K562 (cell line): ENCODE data around the gene TMEM187. TPM values are rescaled to one million over a fixed set of nuclear protein-coding genes. Genes with fewer than 3 reads are reported as not detected.
A peak's percentile ranks its signal among the peaks of the same experiment; 100 is the strongest.

Experiments used
- DPF2 ChIP-seq: fragments of 450-650 bp; IDR thresholded peaks from 2 replicates; pipeline ENCODE4 v1.6.1; 2016
- FOSL1 ChIP-seq: fragments of 200-800 bp; sonication (Bioruptor generic); conservative IDR thresholded peaks from 2 replicates; pipeline ENCODE4 v1.6.1; 2016; ENCODE audit warnings: missing genetic modification characterization, missing compliant biosample characterization
- FOXJ3 ChIP-seq: sonication (generic); formaldehyde crosslinking; IDR thresholded peaks from 2 replicates; pipeline ENCODE4 v1.4.0; 2020; ENCODE audit warnings: mild to moderate bottlenecking, missing genetic modification reagents
- FOXK2 ChIP-seq, 2 experiments: fragments of 450-650 bp; IDR thresholded peaks in 1 of 2; conservative IDR thresholded peaks in 1 of 2; 2 replicates each; pipeline ENCODE4 v1.6.1; 2016; ENCODE audit warnings: low read depth in 2 of 2, mild to moderate bottlenecking in 1 of 2
- HMG20A ChIP-seq: fragments of 450-650 bp; formaldehyde crosslinking; conservative IDR thresholded peaks from 2 replicates; pipeline ENCODE4 v1.4.0; 2020; ENCODE audit warnings: mild to moderate bottlenecking, mixed read lengths
- PTRF ChIP-seq: fragments of 450-650 bp; IDR thresholded peaks from 2 replicates; pipeline ENCODE4 v1.6.1; 2016; ENCODE audit warnings: mild to moderate bottlenecking, missing genetic modification characterization, missing compliant biosample characterization
- SAFB2 ChIP-seq: fragments of 200-400 bp; formaldehyde crosslinking; IDR thresholded peaks from 2 replicates; pipeline ENCODE4 v1.6.1; 2018; ENCODE audit warnings: borderline replicate concordance, low read length, low read depth, moderate library complexity; ENCODE audit not compliant: severe bottlenecking
- SMAD4 ChIP-seq: fragments of 250-450 bp; sonication (Bioruptor Pico); conservative IDR thresholded peaks from 2 replicates; pipeline ENCODE4 v1.8.0; 2021; ENCODE audit warnings: inconsistent platforms, mild to moderate bottlenecking, moderate library complexity
- SMARCA4 ChIP-seq: fragments of 450-650 bp; IDR thresholded peaks from 2 replicates; pipeline ENCODE4 v1.6.1; 2016
- SRSF9 ChIP-seq: fragments of 200-400 bp; formaldehyde crosslinking; IDR thresholded peaks from 2 replicates; pipeline ENCODE4 v1.6.1; 2017; ENCODE audit warnings: low read depth, low read length, borderline replicate concordance
- XRCC4 ChIP-seq: IDR thresholded peaks from one replicate; pipeline ENCODE4 v1.6.1; 2011; ENCODE audit not compliant: insufficient read depth, insufficient read length; ENCODE audit errors: extremely low read depth
- ZFP1 ChIP-seq: fragments of 450-650 bp; formaldehyde crosslinking; IDR thresholded peaks from 2 replicates; pipeline ENCODE4 v1.4.0; 2020; ENCODE audit warnings: mild to moderate bottlenecking, mixed read lengths
- ZNF121 ChIP-seq: sonication (generic); formaldehyde crosslinking; conservative IDR thresholded peaks from 2 replicates; pipeline ENCODE4 v1.8.0; 2022; ENCODE audit warnings: missing genetic modification reagents
- polyA plus RNA-seq, 8 experiments: library from polyadenylated mRNA; depleted of rRNA in 4 of 8; stranded (reverse) in 5 of 8; unstranded in 3 of 8; fragments of >200 nt; fragmentation: Nextera tagmentation in 2 of 8; fragmentation: Illumina TruSeq in 1 of 8; extraction: Ambion mirVana in 2 of 8; extraction: Trizol in 1 of 8; gene quantifications; 2 replicates each; pipeline versions ENCODE4 v1.2.1 to v1.2.3, GENCODE V29; 2011 to 2014; ENCODE audit warnings: inconsistent platforms in 1 of 8, missing spikeins in 1 of 8
- total RNA-seq, 7 experiments: library from RNA; depleted of rRNA in 6 of 7; stranded (reverse); fragments of >200 nt in 6 of 7; fragmentation: Illumina TruSeq in 2 of 7; extraction: Trizol in 2 of 7; gene quantifications; 2 replicates each; pipeline versions ENCODE4 v1.2.1 to v1.2.3, GENCODE V29; 2011 to 2021; ENCODE audit warnings: low replicate concordance in 1 of 7
- TF ChIP-seq, protein P1 (sequence below), 2 experiments: fragments of 450-650 bp; formaldehyde crosslinking in 1 of 2; IDR thresholded peaks; 2 replicates each; pipeline versions ENCODE4 v1.4.0 to v1.6.1; 2014 to 2020; ENCODE audit warnings: mild to moderate bottlenecking in 2 of 2, borderline replicate concordance in 1 of 2, low read depth in 1 of 2
- TF ChIP-seq, protein P2 (sequence below), 2 experiments: fragments of 250-450 bp in 1 of 2; fragments of 450-650 bp in 1 of 2; sonication (Bioruptor Pico) in 1 of 2; IDR thresholded peaks; 2 replicates each; pipeline versions ENCODE4 v1.6.1 to v1.8.0; 2016 to 2021; ENCODE audit warnings: mild to moderate bottlenecking in 2 of 2, moderate library complexity in 2 of 2, missing compliant biosample characterization in 1 of 2, missing genetic modification characterization in 1 of 2
- TF ChIP-seq, protein P3 (sequence below): sonication (generic); formaldehyde crosslinking; IDR thresholded peaks from 2 replicates; pipeline ENCODE4 v1.8.0; 2022; ENCODE audit warnings: mild to moderate bottlenecking, missing genetic modification reagents

TMEM187 gene
- total and polyA plus RNA-seq, 9 of the 15 experiments (the other 6 are each of a cell fraction or from before 2014, with no cell fraction given): 0.13 to 6.4 (median 1.6) TPM

DNA sequence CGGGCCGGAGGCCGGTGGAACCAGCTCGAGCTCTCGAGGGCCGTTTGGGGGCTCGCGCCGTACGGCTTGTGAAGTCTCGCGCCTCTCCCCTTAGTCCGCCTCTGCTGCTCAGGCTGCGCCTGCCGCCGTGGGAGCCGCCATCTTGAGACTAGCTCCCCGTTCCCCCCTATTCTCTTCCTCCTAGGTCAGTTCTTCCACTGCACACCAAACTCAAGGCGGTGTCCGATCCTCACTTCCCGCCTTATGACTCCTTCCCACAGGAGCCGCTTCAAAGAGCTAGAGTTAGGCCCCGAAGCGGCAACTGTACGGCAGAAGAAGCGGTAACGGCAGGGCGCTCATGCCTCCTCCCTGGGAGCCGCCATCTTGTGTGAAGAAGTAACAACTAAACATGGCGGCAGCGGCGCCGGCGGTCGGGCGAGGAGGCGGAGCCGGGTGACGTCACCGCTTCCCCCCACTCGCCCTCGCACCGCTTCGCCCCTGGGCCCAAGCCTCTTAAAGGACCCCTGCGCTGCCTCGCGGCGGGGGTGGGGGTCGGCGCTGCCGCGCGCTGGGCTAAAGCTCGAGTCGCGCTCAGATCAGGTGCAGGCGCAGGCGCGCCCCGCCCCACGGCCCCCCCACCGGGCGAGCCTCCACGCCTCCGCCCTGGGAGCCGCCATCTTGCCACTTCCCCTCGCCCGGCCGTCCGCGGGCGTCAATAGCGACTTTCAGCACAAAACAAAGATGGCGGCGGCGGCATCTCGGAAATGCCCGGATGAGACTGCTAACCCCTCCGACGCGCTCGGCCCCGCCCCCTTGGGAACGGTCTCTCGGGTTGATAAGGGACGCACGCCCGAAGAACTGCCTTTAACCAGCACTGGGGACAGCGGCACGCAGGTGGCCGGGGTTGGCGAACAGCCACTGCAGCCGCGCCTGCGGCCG is 845 bp upstream of the TMEM187 start, which contains the start of gene HCFC1 (continued):
- TF ChIP-seq, protein P1, sequence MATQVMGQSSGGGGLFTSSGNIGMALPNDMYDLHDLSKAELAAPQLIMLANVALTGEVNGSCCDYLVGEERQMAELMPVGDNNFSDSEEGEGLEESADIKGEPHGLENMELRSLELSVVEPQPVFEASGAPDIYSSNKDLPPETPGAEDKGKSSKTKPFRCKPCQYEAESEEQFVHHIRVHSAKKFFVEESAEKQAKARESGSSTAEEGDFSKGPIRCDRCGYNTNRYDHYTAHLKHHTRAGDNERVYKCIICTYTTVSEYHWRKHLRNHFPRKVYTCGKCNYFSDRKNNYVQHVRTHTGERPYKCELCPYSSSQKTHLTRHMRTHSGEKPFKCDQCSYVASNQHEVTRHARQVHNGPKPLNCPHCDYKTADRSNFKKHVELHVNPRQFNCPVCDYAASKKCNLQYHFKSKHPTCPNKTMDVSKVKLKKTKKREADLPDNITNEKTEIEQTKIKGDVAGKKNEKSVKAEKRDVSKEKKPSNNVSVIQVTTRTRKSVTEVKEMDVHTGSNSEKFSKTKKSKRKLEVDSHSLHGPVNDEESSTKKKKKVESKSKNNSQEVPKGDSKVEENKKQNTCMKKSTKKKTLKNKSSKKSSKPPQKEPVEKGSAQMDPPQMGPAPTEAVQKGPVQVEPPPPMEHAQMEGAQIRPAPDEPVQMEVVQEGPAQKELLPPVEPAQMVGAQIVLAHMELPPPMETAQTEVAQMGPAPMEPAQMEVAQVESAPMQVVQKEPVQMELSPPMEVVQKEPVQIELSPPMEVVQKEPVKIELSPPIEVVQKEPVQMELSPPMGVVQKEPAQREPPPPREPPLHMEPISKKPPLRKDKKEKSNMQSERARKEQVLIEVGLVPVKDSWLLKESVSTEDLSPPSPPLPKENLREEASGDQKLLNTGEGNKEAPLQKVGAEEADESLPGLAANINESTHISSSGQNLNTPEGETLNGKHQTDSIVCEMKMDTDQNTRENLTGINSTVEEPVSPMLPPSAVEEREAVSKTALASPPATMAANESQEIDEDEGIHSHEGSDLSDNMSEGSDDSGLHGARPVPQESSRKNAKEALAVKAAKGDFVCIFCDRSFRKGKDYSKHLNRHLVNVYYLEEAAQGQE (IDR thresholded peaks at IDR 0.05; ENCODE audit: borderline replicate concordance): peak; percentile 90
- TF ChIP-seq, protein P1 (CRISPR knock-in tag; IDR thresholded peaks at IDR 0.05; ENCODE audit: low read depth): peak; percentile 88; the same call in 1 of the 2 replicates
- TF ChIP-seq DPF2: peak; percentile 5; the same call in 1 of the 2 replicates
- TF ChIP-seq XRCC4: no peak
- TF ChIP-seq FOXK2 (conservative IDR thresholded peaks at IDR 0.05 in 1 of 2, IDR thresholded peaks at IDR 0.05 in 1 of 2; ENCODE audit: low read depth in 2 of 2): peak in 1 of 2 experiments; percentile 77; a peak in 3 of 4 replicates
- 0 out of 2 replicates have a peak, but pooled peaks have one; percentile 67 for TF ChIP-seq SMAD4
- no peak for TF ChIP-seq SAFB2
- TF ChIP-seq SRSF9: no peak
- no peak for TF ChIP-seq ZNF121 (CRISPR knock-in tag)
- TF ChIP-seq, protein P2, sequence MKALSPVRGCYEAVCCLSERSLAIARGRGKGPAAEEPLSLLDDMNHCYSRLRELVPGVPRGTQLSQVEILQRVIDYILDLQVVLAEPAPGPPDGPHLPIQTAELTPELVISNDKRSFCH (CRISPR knock-in tag; IDR thresholded peaks at IDR 0.05): no peak
- TF ChIP-seq, protein P2 (tag; IDR thresholded peaks at IDR 0.05): no peak; the same call in none of the 2 replicates
- no peak for TF ChIP-seq SMARCA4
- no peak for TF ChIP-seq FOXJ3 (CRISPR knock-in tag)
- no peak for TF ChIP-seq ZFP1 (CRISPR knock-in tag)
- TF ChIP-seq, protein P3, sequence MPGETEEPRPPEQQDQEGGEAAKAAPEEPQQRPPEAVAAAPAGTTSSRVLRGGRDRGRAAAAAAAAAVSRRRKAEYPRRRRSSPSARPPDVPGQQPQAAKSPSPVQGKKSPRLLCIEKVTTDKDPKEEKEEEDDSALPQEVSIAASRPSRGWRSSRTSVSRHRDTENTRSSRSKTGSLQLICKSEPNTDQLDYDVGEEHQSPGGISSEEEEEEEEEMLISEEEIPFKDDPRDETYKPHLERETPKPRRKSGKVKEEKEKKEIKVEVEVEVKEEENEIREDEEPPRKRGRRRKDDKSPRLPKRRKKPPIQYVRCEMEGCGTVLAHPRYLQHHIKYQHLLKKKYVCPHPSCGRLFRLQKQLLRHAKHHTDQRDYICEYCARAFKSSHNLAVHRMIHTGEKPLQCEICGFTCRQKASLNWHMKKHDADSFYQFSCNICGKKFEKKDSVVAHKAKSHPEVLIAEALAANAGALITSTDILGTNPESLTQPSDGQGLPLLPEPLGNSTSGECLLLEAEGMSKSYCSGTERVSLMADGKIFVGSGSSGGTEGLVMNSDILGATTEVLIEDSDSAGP (CRISPR knock-in tag): peak; percentile 95
- TF ChIP-seq FOSL1: peak; percentile 54; the same call in 1 of the 2 replicates
- TF ChIP-seq PTRF (tag): no peak
- TF ChIP-seq HMG20A: no peak
